ENCODE results near the gene SLC13A5. TPM values are rescaled to one million over a fixed set of nuclear protein-coding genes. Genes with fewer than 3 reads are reported as not detected.

Gene SLC13A5
- total RNA-seq, 1 donor from 2014 or later = not detected

DNA sequence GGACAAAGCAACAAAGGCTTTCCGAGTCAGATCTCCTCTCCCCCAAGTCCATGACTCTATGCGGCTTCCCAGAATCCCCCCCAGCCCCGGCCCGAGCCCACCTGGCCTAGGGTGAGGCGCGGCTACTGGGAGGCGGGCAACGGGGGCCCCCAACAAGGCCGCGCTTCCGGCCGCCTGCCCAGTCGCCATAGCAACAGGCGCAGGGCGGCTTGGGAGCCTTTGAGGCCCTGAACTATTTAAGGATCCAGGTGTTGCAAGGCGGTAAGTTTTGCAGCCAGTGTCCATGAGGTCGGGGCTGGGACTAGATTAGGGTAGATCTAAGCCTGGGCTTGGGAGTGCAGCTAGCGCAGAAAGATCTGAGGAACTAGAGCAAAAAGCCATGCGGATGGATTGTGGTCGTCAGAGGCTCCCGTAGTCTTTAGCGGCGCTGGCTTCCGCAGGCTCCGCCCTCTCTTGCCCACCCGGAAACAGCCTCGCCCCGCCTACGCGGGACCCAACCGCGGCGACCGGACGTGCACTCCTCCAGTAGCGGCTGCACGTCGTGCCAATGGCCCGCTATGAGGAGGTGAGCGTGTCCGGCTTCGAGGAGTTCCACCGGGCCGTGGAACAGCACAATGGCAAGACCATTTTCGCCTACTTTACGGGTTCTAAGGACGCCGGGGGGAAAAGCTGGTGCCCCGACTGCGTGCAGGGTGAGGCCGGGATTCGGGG lies 72.5 kb downstream of the SLC13A5 start, which contains the start of the genes KIAA0753 and TXNDC17:
KIAA0753 (minus strand) TSS at position 176 of the 711 bp plus-strand sequence. CDS start 5,608 bp downstream, outside the sequence.
TXNDC17 (plus strand) TSS at position 525 of the 711 bp plus-strand sequence; CDS start at position 548, 23 bp downstream.
- Histone ChIP-seq H3K27ac (peak within 1 kb of the TSS; percentile 93), H3K9me3 (no peaks in the 10 kb centered on the region), H3K27me3 (ENCODE audit: low read depth) (no peaks in the 10 kb centered on the region), H3K4me3 (peak within 1 kb of the TSS; percentile 93), H3K4me1 (peaks cover 32% of the 10 kb centered on the region), H3K36me3 (peaks cover 34% of the 10 kb centered on the region)
- intact Hi-C loops (cut with DNase I) = no loop called here
- TF ChIP-seq, protein P1, sequence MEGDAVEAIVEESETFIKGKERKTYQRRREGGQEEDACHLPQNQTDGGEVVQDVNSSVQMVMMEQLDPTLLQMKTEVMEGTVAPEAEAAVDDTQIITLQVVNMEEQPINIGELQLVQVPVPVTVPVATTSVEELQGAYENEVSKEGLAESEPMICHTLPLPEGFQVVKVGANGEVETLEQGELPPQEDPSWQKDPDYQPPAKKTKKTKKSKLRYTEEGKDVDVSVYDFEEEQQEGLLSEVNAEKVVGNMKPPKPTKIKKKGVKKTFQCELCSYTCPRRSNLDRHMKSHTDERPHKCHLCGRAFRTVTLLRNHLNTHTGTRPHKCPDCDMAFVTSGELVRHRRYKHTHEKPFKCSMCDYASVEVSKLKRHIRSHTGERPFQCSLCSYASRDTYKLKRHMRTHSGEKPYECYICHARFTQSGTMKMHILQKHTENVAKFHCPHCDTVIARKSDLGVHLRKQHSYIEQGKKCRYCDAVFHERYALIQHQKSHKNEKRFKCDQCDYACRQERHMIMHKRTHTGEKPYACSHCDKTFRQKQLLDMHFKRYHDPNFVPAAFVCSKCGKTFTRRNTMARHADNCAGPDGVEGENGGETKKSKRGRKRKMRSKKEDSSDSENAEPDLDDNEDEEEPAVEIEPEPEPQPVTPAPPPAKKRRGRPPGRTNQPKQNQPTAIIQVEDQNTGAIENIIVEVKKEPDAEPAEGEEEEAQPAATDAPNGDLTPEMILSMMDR (IDR thresholded peaks at IDR 0.05) = no peak
- ATAC-seq (peak; percentile 96 to 98), DNase-seq (peak; percentile 96)

DNA sequence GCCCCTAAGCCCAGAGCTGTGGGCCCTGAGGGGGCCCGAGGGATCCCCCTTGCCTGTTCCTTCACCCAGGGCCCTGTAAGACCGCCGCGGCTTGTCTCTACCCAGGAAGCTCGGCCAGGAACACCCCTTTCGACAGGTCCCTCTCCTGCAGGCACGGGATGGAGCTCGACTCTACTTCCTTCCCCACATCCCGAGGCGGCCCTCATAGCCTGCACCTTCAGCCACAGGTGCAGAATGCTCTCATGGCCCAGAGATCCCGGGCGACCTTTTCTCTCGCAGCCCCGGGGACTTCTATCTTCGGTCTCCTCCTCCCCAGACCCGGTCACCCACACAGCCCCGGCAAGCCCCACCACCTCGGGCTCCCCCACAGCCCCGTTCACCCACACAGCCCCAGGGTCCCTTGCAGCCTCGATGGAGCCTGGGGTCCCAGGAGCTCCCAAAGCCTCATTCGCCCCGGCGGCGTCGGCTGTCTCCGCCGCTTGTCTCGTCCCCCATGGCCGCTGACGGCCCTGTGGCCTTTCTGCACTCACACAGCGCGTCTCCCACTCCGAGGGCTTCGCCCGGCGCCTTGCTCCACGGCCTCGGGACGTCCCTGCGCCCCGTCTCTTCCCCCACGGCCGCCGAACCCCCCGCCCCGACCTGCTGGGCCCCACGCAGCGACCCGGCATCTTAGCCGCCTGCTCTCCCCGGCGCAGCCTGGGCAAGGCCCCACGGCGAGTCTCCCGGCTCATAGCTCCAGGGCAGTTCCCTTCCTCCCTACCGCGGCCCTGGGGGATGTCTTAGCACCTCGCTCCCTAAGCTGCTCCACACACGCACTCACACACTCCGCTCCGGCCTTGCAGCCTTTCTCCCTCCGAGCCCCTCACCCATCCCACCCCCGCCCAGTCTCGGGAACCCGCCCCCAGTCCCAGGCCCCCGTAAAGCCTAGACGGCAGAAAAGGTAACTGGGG lies 73.3 kb downstream of the SLC13A5 start:
- H3K9me3 ChIP-seq = no peaks in the 10 kb centered on the region
- peaks cover 32% of the 10 kb centered on the region for H3K4me1 ChIP-seq
- peak overlapping the region; percentile 93 for H3K4me3 ChIP-seq
- peak; percentile 73 to 74 for ATAC-seq
- TF ChIP-seq, protein P1 (IDR thresholded peaks at IDR 0.05) = no peak
- H3K27ac ChIP-seq = peak overlapping the region; percentile 93
- intact Hi-C loops (cut with DNase I) = no loop called here
- H3K27me3 ChIP-seq (ENCODE audit: low read depth) = no peaks in the 10 kb centered on the region
- H3K36me3 ChIP-seq = peaks cover 28% of the 10 kb centered on the region
- peak; percentile 66 for DNase-seq

- DNase-seq = no peak
- intact Hi-C loops (cut with DNase I) = no loop called here
These were observed 74.1 kb downstream of the SLC13A5 start for GRCh38 chr17:6639014-6639585.

GRCh38 chr17:6638046-6638908 lies 74.9 kb downstream of the SLC13A5 start:
- Histone ChIP-seq H3K27me3 (ENCODE audit: low read depth) (no peaks in the 10 kb centered on the region), H3K36me3 (peaks cover 27% of the 10 kb centered on the region), H3K4me3 (no peak overlapping the region), H3K27ac (no peak overlapping the region), H3K9me3 (no peaks in the 10 kb centered on the region), H3K4me1 (peaks cover 32% of the 10 kb centered on the region)
- DNase-seq = no peak
- TF ChIP-seq, protein P1 (IDR thresholded peaks at IDR 0.05) = no peak
- no peak for ATAC-seq
- intact Hi-C loops (cut with DNase I) = no loop called here

More at GRCh38 chr17:6639014-6639585, 74.1 kb downstream of the SLC13A5 start:
- peaks cover 32% of the 10 kb centered on the region for H3K4me1 ChIP-seq
- ATAC-seq = no peak
- peaks cover 28% of the 10 kb centered on the region for H3K36me3 ChIP-seq
- peak overlapping the region; percentile 93 for H3K4me3 ChIP-seq
- no peaks in the 10 kb centered on the region for H3K27me3 ChIP-seq (ENCODE audit: low read depth)
- no peaks in the 10 kb centered on the region for H3K9me3 ChIP-seq
- H3K27ac ChIP-seq = no peak overlapping the region
- TF ChIP-seq, protein P1 (IDR thresholded peaks at IDR 0.05) = no peak
